Gastroesophageal sphincter (tissue), 4 donors: ENCODE results near the gene RABL6. TPM values are rescaled to one million over a fixed set of nuclear protein-coding genes. Genes with fewer than 3 reads are reported as not detected.
"Not testable (repeated sequence)": the region's sequence is repeated elsewhere in the genome, so short reads cannot be mapped to it uniquely, and the experiment has no call there.

ENCODE experiments used
- ATAC-seq: fragments of 150-250 bp; one replicate; pipeline ENCODE4 v1.9.1; 2016; ENCODE audit warnings: mild to moderate bottlenecking, moderate library complexity
- H3K27ac ChIP-seq, 4 donors: fragments of 200-600 bp; sonication (generic) in 3 of 4; 1 replicate in 3 of 4; 2 replicates in 1 of 4; pipeline ENCODE4 v1.5.1; 2016 to 2019
- H3K27me3 ChIP-seq: fragments of 200-600 bp; sonication (generic); one replicate; pipeline ENCODE4 v1.5.1; 2019
- H3K36me3 ChIP-seq, 2 donors: fragments of 200-600 bp; sonication (generic); one replicate each; pipeline ENCODE4 v1.5.1; 2019; ENCODE audit warnings: control low read depth in 1 of 2
- H3K4me1 ChIP-seq, 3 donors: fragments of 200-600 bp; sonication (generic); 1 replicate in 2 of 3; 2 replicates in 1 of 3; pipeline ENCODE4 v1.5.1; 2016 to 2019; ENCODE audit warnings: control low read depth in 2 of 3
- H3K4me3 ChIP-seq, 2 donors: fragments of 200-600 bp; sonication (generic); one replicate each; pipeline ENCODE4 v1.5.1; 2019; ENCODE audit warnings: mild to moderate bottlenecking in 1 of 2, moderate library complexity in 1 of 2
- H3K9me3 ChIP-seq, 3 donors: fragments of 200-600 bp; sonication (generic); one replicate each; pipeline ENCODE4 v1.5.1; 2017 to 2019; ENCODE audit warnings: control low read depth in 2 of 3
- EP300 ChIP-seq: sonication (generic); formaldehyde crosslinking; IDR thresholded peaks from one replicate; pipeline ENCODE4 v1.6.1; 2017; ENCODE audit warnings: antibody characterized with exemption, mild to moderate bottlenecking
- POLR2A ChIP-seq, 2 donors: fragments of 450-650 bp; IDR thresholded peaks; one replicate each; pipeline ENCODE4 v1.6.1; 2017; ENCODE audit warnings: antibody characterized with exemption in 2 of 2, mild to moderate bottlenecking in 2 of 2, moderate library complexity in 1 of 2
- POLR2AphosphoS5 ChIP-seq: sonication (generic); formaldehyde crosslinking; IDR thresholded peaks from one replicate; pipeline ENCODE4 v1.6.1; 2017; ENCODE audit warnings: antibody characterized with exemption
- WGBS, 2 donors: methylation state at CpG; one replicate each; pipeline ENCODE4 v1.1.5; 2018; ENCODE audit warnings: low coverage in 1 of 2; 5-methylcytosine and 5-hydroxymethylcytosine counted together
- total RNA-seq, 4 donors: library from RNA; depleted of rRNA; stranded (reverse); fragments of >200 nt; gene quantifications; one replicate each; pipeline ENCODE4 v1.1.0, GENCODE V29; 2016
- TF ChIP-seq, protein P1 (sequence below), 4 experiments: fragments of 200-600 bp in 2 of 4; fragments of 450-650 bp in 2 of 4; sonication (generic) in 1 of 4; IDR thresholded peaks; one replicate each; pipeline ENCODE4 v1.5.1; 2017 to 2019; ENCODE audit warnings: antibody characterized with exemption in 4 of 4, mild to moderate bottlenecking in 2 of 4, moderate library complexity in 2 of 4

Gene RABL6
- total RNA-seq, 4 donors from 2014 or later, result 54.8 to 109 (median 71.2) TPM

DNA sequence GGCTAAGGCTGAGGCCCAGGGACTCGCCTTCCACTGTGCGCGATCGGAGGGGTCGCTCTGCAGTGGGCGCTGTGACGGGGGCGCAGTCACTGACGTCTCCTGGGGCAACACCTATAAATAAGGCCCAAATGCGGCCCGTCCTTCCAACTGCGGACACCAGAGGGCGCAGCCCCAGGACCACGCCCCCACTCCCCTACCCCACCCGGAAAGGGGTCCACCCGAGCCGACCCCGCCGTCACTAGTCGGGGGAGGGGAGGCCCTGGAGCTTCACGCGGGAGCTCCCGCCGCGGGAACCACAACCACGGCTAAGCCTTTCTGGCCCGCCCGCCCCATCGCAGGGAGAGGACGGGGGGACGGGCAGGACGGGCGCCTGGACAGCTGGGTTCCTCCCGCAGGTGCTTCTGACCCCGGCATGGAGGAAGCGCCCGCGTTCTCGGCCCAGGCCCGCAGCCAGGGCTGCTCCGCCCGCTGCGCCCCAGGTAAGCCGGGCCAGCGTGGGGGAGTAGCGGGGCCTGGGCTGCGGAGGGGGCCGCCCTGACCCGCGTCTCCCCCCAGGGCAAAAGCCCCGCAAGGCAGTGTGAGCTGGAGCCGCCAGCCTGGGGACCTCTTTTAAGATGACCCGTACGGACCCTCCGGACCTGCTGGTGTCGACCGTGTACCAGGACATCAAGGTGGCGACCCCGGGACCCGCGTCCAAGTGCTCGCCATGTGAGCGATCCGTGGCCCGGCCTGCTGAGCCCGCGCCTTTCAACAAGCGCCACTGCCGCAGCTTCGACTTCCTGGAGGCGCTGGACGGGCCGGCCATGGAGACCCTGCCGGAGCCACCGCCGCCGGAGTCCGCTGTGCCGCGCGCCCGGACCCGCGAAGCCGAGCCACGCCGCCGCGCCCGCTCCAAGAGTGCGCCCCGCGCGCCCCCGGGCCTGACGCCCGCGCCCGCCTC is 36.3 kb downstream of the RABL6 start:
- not testable (repeated sequence) for ATAC-seq, H3K9me3 ChIP-seq
- H3K4me1 ChIP-seq, result peaks cover 0 to 81% (median 44%) of the 10 kb centered on the region in 3 donors
- peaks cover 61% of the 10 kb centered on the region for H3K27me3 ChIP-seq
- H3K27ac ChIP-seq, result peak overlapping the region in 1 of 4 donors; percentile 46
- H3K4me3 ChIP-seq, result peak overlapping the region in 1 of 2 donors; percentile 22
- TF ChIP-seq, protein P1, sequence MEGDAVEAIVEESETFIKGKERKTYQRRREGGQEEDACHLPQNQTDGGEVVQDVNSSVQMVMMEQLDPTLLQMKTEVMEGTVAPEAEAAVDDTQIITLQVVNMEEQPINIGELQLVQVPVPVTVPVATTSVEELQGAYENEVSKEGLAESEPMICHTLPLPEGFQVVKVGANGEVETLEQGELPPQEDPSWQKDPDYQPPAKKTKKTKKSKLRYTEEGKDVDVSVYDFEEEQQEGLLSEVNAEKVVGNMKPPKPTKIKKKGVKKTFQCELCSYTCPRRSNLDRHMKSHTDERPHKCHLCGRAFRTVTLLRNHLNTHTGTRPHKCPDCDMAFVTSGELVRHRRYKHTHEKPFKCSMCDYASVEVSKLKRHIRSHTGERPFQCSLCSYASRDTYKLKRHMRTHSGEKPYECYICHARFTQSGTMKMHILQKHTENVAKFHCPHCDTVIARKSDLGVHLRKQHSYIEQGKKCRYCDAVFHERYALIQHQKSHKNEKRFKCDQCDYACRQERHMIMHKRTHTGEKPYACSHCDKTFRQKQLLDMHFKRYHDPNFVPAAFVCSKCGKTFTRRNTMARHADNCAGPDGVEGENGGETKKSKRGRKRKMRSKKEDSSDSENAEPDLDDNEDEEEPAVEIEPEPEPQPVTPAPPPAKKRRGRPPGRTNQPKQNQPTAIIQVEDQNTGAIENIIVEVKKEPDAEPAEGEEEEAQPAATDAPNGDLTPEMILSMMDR (IDR thresholded peaks at IDR 0.05), result peak in 3 of 4 experiments; percentile 56 to 82 (median 61)
- peaks cover 0 to 20% of the 10 kb centered on the region in 2 donors for H3K36me3 ChIP-seq
- WGBS, 2 donors, result 17% methylated on average over 7 of the region's 99 CpGs; no CpG with 5 or more reads in 1 of the 2 donors

DNA sequence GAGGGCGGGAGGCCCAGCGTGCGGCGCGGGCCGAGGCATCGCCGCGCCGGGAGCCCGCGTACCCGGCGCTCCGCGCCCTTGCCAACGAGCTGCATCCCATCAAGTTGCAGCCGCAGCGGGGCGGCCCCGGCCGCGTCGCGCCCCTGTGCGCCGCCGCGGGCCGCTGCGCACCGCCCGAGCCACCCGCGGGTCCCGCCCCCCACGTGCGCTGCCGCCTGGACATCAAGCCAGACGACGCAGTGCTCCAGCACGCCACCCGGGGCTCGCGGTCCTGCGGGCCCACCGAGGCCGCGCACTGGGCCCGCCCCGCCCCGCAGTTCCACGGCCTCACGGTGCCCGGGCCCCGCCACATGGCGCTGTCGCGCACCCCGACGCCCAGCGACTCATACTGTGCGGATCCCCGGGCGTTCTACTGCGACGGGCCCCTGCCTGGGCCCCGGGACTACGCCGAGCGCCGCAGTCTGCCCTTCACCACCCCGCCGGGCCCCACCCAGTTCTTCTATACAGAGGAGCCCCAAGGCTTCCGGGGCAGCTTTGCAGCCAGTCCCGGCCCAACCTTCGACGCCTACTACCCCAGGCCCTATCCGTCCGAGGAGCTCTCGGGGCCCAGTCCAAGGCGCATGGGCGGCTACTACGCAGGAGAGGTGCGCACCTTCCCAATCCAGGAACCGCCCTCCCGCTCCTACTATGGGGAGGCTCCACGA is 37.2 kb downstream of the RABL6 start:
- no peak overlapping the region for H3K27ac ChIP-seq
- no peak for ATAC-seq
- peaks cover 61% of the 10 kb centered on the region for H3K27me3 ChIP-seq
- H3K36me3 ChIP-seq, result peaks cover 0 to 11% of the 10 kb centered on the region in 2 donors
- no CpG with 5 or more reads among the region's 88 CpGs for WGBS, 2 donors
- peaks cover 0 to 86% (median 47%) of the 10 kb centered on the region in 3 donors for H3K4me1 ChIP-seq
- H3K4me3 ChIP-seq, result no peak overlapping the region
- no peak for TF ChIP-seq POLR2A (IDR thresholded peaks at IDR 0.05)
- H3K9me3 ChIP-seq, result no peaks in the 10 kb centered on the region

DNA sequence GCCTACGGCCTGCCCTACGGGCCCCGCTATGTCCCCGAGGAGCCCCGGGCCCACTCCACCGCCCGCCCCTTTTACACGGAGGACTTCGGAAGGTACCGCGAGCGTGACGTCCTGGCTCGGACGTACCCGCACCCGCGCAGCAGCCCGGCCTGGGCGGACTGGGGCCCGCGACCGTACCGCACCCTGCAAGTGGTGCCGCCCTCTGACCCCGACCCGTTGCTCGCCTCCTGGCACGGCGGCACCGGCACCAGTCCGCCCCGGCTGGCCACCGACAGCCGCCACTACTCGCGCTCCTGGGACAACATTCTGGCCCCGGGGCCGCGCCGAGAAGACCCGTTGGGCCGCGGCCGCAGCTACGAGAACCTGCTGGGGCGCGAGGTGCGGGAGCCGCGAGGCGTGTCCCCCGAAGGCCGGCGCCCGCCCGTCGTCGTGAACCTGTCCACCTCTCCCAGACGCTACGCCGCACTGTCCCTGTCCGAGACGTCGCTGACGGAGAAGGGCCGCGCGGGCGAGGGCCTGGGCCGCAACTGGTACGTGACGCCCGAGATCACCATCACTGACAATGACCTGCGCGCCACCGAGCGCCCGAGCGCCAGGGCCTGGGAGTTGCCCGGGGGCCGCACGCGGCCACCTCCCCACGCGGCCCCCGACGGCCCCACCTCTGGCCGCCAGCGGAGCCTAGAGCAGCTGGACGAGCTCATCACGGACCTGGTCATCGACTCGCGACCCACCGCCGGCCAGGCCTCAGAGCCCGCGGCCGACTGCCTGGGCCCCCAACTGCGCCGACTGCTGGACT is 37.9 kb downstream of the RABL6 start:
- ATAC-seq, result no peak
- Histone ChIP-seq H3K4me1 (peaks cover 0 to 90% (median 53%) of the 10 kb centered on the region in 3 donors), H3K9me3 (no peaks in the 10 kb centered on the region), H3K36me3 (peaks cover 0 to 7% of the 10 kb centered on the region in 2 donors), H3K27me3 (peaks cover 61% of the 10 kb centered on the region), H3K4me3 (no peak overlapping the region), H3K27ac (no peak overlapping the region)
- 30% methylated on average over 3 of the region's 102 CpGs; no CpG with 5 or more reads in 1 of the 2 donors for WGBS, 2 donors
- TF ChIP-seq POLR2AphosphoS5 (no peak), EP300 (no peak), POLR2A (IDR thresholded peaks at IDR 0.05) (no peak)
- TF ChIP-seq, protein P1 (IDR thresholded peaks at IDR 0.05), result no peak

DNA sequence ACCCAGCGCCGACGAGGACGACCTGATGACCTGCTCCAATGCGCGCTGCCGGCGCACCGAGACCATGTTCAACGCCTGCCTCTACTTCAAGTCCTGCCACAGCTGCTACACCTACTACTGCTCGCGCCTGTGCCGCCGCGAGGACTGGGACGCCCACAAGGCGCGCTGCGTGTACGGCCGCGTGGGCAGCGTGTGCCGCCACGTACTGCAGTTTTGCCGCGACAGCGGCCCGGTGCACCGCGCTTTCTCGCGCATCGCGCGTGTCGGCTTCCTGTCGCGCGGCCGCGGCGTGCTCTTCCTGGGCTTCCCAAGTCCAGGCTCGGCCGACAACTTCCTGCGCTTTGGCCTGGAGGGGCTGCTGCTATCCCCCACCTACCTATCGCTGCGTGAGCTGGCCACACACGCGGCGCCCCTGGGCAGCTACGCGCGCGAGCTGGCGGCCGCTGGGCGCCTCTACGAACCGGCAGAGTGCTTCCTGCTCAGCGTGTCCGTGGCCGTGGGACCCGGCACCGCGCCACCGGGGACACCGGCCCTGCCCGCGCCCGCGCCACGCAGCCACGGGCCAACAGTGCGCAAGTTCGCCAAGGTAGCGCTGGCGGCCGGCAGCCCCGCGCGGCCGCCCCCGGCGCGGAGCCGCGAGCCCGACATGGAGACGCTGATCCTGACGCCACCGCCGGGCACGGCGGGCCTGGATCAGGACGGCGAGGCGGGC is 38.8 kb downstream of the RABL6 start:
- H3K27ac ChIP-seq, result no peak overlapping the region
- peaks cover 61% of the 10 kb centered on the region for H3K27me3 ChIP-seq
- no peak for ATAC-seq
- 0% methylated on average over 2 of the region's 98 CpGs; no CpG with 5 or more reads in 1 of the 2 donors for WGBS, 2 donors
- TF ChIP-seq POLR2AphosphoS5 (no peak), EP300 (no peak), POLR2A (IDR thresholded peaks at IDR 0.05) (no peak)
- TF ChIP-seq, protein P1 (IDR thresholded peaks at IDR 0.05), result no peak
- H3K4me1 ChIP-seq, result peaks cover 0 to 90% (median 50%) of the 10 kb centered on the region in 3 donors
- H3K36me3 ChIP-seq, result peaks cover 0 to 12% of the 10 kb centered on the region in 2 donors
- peak overlapping the region in 1 of 2 donors; percentile 77 for H3K4me3 ChIP-seq
- H3K9me3 ChIP-seq, result no peaks in the 10 kb centered on the region
